Measurements from ENCODE around the gene RGSL1. TPM values are rescaled to one million over a fixed set of nuclear protein-coding genes. Genes with fewer than 3 reads are reported as not detected.
"Not testable (repeated sequence)": the region's sequence is repeated elsewhere in the genome, so short reads cannot be mapped to it uniquely, and the experiment has no call there.

RGSL1 gene
- total RNA-seq, 1 experiment from 2014 or later: not detected

DNA sequence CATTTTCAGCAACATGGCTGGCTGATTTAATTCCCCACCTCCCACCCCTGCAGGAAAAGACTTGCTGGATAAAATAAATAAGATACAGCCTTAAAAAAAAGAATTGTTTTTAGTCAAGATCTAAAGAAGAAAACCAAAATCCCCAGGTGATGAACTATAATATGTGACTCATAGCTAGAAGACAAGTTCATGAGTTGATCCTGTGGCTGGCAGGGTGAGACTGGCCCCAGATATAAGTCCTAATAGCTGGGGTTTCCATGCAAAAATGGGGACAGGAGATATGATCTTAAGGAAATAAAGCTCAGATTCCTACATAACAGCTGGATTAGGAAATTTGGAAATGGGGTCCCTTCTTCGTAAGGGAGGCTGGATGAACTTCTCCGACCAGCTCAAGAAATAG lies 21.9 kb upstream of the RGSL1 start:
- no peaks in the 10 kb centered on the region for H3K9me3 ChIP-seq (replicated peaks)
- DNase-seq (ENCODE audit: low read depth in 1 of 2, low spot score in 2 of 2): no peak

DNA sequence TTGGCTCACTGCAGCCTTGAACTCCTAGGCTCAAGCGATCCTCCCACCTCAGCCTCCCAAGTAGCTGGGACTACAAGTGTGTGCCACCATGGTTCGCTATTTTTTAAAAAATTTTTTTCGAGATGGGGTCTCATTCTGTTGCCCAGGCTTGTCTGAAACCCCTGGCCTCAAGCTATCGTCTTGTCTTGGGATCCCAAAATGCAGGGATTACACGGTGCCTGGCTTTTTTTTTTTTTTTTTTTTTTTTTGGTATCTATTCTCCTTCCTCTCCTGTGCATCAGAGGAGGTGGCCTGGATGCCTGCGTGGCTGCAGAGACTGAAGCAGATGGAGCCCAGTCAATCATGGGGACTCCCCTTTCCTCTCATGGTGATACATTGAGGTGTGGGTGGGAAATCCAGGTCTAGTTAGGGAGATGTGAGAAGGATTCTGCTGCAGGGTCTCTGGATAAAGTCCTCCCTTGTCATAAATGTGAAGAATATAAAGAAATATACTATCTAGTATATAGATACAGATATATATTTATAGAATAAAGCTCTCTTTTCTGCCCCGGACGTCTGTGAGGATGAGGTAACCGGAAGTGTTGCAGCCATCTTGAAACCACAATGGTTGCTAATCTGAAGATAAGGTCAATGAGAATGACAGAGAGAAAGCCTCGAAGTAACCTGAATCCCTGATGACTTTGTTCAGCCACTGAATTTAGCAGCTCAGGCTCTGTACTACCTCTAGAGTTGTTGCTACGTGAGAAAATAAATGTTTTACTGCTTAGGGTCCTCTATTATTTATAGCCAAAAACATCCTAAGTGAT lies 19.5 kb upstream of the RGSL1 start:
- H3K36me3 ChIP-seq: no peaks in the 10 kb centered on the region
- no peaks in the 10 kb centered on the region for H3K9me3 ChIP-seq (replicated peaks)
- H3K27ac ChIP-seq: no peak overlapping the region
- no peak for DNase-seq (ENCODE audit: low read depth in 1 of 2, low spot score in 2 of 2)
- H3K4me3 ChIP-seq: no peak overlapping the region
- H3K4me1 ChIP-seq (replicated peaks): no peaks in the 10 kb centered on the region
- H3K27me3 ChIP-seq (replicated peaks): no peaks in the 10 kb centered on the region

More for the DNA sequence above, 21.9 kb upstream of the RGSL1 start:
- H3K27ac ChIP-seq: no peak overlapping the region
- H3K36me3 ChIP-seq: no peaks in the 10 kb centered on the region
- no peaks in the 10 kb centered on the region for H3K27me3 ChIP-seq (replicated peaks)
- no peaks in the 10 kb centered on the region for H3K4me1 ChIP-seq (replicated peaks)
- no peak overlapping the region for H3K4me3 ChIP-seq

DNA sequence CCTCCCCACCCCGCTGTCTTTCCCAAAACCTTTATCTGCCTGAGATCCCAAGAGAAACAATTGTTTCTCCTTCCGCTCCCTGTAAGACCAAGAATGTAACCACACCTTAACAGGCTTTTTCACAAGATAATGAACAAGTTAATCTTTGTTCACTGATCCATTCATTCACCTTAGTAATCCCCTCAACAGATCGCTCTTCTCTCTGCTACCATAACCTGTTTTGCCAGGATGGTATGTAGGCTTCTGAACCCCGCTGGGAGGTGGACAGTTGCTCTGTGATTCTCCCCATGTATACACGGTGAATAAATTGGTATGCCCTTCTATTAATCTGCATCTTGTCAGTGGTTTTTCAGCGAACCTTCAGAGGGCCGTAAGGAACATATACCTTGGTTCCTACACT lies 18.7 kb upstream of the RGSL1 start:
- no peak for DNase-seq (ENCODE audit: low read depth in 1 of 2, low spot score in 2 of 2)
- no peaks in the 10 kb centered on the region for H3K4me1 ChIP-seq (replicated peaks)
- no peak overlapping the region for H3K27ac ChIP-seq
- no peaks in the 10 kb centered on the region for H3K9me3 ChIP-seq (replicated peaks)
- no peaks in the 10 kb centered on the region for H3K27me3 ChIP-seq (replicated peaks)
- H3K36me3 ChIP-seq: no peaks in the 10 kb centered on the region
- no peak overlapping the region for H3K4me3 ChIP-seq

DNA sequence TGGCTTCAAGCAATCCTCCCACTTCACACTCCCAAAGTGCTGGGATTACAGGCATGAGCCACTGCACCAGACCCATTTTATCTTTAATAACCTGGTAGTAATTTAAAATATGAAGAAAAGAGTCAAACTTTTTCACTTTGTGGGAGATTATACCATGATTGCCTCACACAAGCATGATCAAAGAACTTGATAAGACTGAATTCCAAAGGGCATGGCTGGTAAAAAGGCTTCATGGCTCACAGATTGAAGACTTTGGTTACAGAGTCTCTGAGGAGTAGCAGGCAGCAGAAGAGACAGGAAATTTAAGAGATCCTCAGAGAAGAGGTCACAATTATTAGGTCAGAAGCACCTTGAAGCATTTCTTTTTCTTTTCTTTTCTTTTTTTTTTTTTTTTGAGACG lies 16.4 kb upstream of the RGSL1 start:
- no peaks in the 10 kb centered on the region for H3K9me3 ChIP-seq (replicated peaks)
- H3K4me1 ChIP-seq (replicated peaks): no peaks in the 10 kb centered on the region
- no peak for DNase-seq (ENCODE audit: low read depth in 1 of 2, low spot score in 2 of 2)
- no peak overlapping the region for H3K4me3 ChIP-seq
- H3K36me3 ChIP-seq: no peaks in the 10 kb centered on the region
- no peak overlapping the region for H3K27ac ChIP-seq
- H3K27me3 ChIP-seq (replicated peaks): no peaks in the 10 kb centered on the region

DNA sequence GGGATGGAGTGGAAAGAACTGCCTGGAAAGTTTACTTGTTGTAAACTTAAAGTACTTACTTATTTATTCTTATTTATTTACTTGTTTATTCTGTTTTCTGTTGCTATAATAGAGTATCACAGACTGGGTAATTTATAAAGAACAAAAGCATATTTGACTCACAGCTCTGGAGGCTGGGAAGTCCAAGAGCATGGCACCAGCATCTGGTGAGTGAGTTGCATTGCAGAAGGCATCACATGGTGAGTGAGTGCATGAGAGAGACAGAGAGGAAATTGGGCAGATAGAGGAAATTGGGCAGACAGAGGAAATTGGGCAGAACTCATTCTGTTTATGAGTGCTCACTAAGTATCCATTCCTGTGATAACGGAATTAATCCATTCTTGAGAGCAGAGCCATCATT lies 11.6 kb upstream of the RGSL1 start:
- H3K27me3 ChIP-seq (replicated peaks): no peaks in the 10 kb centered on the region
- no peak overlapping the region for H3K27ac ChIP-seq
- DNase-seq (ENCODE audit: low read depth in 1 of 2, low spot score in 2 of 2): no peak
- H3K9me3 ChIP-seq (replicated peaks): no peaks in the 10 kb centered on the region
- H3K4me1 ChIP-seq (replicated peaks): no peaks in the 10 kb centered on the region
- no peak overlapping the region for H3K4me3 ChIP-seq
- H3K36me3 ChIP-seq: no peaks in the 10 kb centered on the region

DNA sequence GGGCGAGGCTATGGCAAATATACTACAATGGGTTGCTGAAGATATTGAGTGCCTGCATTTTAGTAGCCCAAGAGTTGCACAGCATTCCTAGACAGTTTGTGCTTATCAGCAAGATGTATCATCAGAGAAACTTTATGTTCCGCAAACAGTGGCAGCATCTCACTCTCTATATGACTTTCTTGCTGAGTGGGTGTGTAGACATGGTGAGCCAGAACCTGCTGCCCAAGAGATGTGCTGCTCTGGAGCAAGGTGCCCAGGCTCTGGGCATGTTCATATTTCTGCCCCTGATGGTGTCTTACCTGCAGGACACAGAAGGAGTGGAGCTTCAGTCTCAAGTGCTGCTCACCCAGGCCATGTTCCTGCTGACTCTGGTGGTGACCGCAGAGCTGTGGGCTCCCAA lies 8.2 kb upstream of the RGSL1 start:
- no peaks in the 10 kb centered on the region for H3K27me3 ChIP-seq (replicated peaks)
- H3K4me1 ChIP-seq (replicated peaks): no peaks in the 10 kb centered on the region
- no peaks in the 10 kb centered on the region for H3K9me3 ChIP-seq (replicated peaks)
- H3K4me3 ChIP-seq: no peak overlapping the region
- H3K36me3 ChIP-seq: no peaks in the 10 kb centered on the region
- no peak for DNase-seq (ENCODE audit: low read depth in 1 of 2, low spot score in 2 of 2)
- no peak overlapping the region for H3K27ac ChIP-seq

DNA sequence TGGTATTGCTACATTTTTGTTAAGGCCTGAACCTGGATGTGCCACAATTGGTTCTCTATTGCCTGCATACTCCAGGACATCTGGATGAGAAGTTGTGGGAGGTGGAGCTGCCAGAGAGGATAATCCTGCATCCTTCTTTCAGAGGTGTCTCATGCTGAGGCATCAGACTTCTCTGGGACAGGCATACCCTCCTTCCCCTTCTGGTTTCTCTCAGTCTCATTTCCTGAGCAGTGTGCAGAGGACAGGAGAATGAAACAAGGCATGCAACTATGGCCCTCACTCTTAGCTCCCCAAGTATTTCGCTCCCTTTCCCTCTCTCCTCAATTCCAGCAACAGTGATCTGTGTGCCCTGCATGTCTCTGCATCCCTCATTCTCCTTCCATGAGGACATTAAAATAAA lies 7.6 kb upstream of the RGSL1 start:
- DNase-seq (ENCODE audit: low read depth in 1 of 2, low spot score in 2 of 2): no peak
- no peak overlapping the region for H3K4me3 ChIP-seq
- H3K36me3 ChIP-seq: no peaks in the 10 kb centered on the region
- H3K9me3 ChIP-seq (replicated peaks): no peaks in the 10 kb centered on the region
- no peak overlapping the region for H3K27ac ChIP-seq
- H3K27me3 ChIP-seq (replicated peaks): no peaks in the 10 kb centered on the region
- no peaks in the 10 kb centered on the region for H3K4me1 ChIP-seq (replicated peaks)

DNA sequence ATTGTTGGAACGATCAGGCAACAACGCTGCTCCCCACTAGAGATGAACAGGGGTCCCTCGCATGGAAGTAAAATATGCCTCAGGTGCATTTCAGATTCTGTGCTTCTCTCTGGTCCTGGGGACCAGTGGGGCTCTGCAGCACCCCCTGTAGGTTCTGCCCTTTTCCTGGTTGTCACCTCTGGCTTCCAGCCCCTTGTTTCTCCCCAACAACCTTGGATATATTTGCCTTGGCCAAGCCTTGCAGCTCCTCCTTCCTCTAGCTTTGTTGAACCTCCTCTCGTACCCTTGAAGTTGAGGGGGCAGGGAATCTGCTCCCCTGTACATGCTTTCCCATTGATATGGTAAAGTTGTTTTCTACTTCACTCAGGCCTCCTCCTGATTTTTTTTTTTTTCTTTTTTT lies 5.4 kb upstream of the RGSL1 start:
- no peak overlapping the region for H3K4me3 ChIP-seq

DNA sequence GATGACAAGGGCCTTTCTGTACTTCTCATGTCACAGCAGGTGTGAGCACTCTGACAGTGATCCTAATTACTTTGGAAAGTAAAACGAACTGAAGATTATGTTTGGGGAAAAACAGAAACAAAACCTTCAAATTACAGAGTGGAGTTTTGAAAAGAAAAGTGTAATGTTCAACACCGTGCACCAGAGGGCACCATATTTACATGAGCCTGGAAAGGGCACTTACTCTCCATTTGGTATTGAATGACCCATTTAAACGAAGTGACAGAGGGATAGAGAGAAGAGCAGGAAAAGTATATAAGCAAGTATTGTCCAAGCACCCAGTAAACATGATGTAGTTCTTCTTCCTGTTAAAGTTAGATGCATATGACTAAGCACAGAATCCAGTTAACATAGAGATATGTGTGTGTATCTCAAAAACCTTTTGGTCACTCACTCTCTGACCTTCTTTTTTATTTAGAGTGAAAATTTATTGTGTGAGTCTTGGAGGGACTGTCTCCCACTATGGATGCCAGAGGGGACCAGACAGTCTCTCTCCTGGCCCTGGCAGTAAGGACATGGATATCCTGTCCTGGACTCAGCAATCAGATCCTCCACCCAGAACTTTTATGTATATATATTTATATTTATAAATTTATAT lies 3.8 kb upstream of the RGSL1 start:
- no peaks in the 10 kb centered on the region for H3K4me1 ChIP-seq (replicated peaks)
- H3K36me3 ChIP-seq: no peaks in the 10 kb centered on the region
- DNase-seq (ENCODE audit: low read depth in 1 of 2, low spot score in 2 of 2): peak in 1 of 2 experiments; percentile 53
- no peak overlapping the region for H3K27ac ChIP-seq
- no peaks in the 10 kb centered on the region for H3K27me3 ChIP-seq (replicated peaks)
- no peak overlapping the region for H3K4me3 ChIP-seq
- H3K9me3 ChIP-seq (replicated peaks): no peaks in the 10 kb centered on the region

More for the DNA sequence above, 5.4 kb upstream of the RGSL1 start:
- no peak for DNase-seq (ENCODE audit: low read depth in 1 of 2, low spot score in 2 of 2)
- Histone ChIP-seq H3K27me3 (replicated peaks) (no peaks in the 10 kb centered on the region), H3K36me3 (no peaks in the 10 kb centered on the region), H3K27ac (no peak overlapping the region), H3K4me1 (replicated peaks) (no peaks in the 10 kb centered on the region), H3K9me3 (replicated peaks) (no peaks in the 10 kb centered on the region)

DNA sequence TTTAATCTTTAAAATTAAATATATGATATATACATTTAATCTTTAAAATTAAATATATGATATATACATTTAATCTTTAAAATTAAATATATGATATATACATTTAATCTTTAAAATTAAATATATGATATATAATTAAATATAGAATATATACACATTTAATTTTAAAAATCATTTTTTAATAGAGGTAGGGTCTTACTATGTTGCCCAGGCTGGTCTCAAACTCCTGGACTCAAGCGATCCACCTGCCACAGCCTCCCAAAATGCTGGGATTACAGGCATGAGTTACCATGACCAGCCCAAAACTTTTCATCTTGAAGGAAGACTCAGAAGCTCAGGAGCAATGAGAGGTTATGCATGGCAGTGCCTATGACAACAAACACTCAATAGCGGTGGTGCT lies 2.8 kb upstream of the RGSL1 start:
- not testable (repeated sequence) for H3K4me3 ChIP-seq; H3K27ac ChIP-seq; H3K27me3 ChIP-seq (replicated peaks); H3K36me3 ChIP-seq; H3K9me3 ChIP-seq (replicated peaks); DNase-seq (ENCODE audit: low read depth in 1 of 2, low spot score in 2 of 2); H3K4me1 ChIP-seq (replicated peaks)

DNA sequence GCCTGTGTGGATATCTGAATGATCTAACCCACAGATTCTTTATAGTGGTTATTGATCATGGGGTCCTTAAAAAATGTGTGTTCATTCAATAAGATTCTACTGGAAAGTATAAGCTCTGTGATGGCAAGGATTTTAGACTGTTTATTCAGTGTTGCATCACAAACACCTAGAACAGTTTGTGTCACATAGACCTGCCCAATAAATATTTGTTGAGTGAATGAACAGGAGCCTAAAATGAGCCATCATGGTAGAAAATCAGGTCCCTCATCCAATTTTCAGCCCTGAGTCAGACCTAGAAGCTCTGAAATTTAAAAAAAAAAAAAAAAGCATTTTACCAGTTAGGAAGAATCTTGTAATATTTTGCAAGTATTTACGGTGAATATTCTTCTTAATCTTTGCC lies 2.3 kb upstream of the RGSL1 start:
- Histone ChIP-seq H3K9me3 (replicated peaks) (no peaks in the 10 kb centered on the region), H3K27me3 (replicated peaks) (no peaks in the 10 kb centered on the region), H3K4me3 (no peak overlapping the region), H3K36me3 (no peaks in the 10 kb centered on the region), H3K27ac (no peak overlapping the region), H3K4me1 (replicated peaks) (no peaks in the 10 kb centered on the region)
- DNase-seq (ENCODE audit: low read depth in 1 of 2, low spot score in 2 of 2): no peak

DNA sequence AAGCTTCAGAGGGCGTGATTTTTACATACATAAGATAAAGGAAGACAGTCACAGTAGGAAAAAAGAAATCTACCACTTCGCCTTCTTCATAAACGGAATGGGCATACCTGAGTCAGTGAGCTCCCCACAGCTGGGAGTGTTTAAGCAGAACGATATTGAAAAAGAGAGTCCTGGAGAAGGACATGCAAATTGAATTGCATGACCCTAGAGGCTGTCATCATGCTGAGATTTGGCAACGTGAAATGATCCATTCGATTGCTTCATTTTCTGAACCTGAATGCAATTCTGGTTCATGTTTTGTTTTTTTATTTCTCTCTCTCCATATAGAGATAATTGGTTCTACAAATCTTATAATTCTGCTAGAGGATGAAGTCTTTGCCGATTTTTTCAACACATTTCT lies 3.7 kb downstream of the RGSL1 start:
- no peak overlapping the region for H3K4me3 ChIP-seq
- H3K4me1 ChIP-seq (replicated peaks): no peaks in the 10 kb centered on the region
- H3K27ac ChIP-seq: no peak overlapping the region
- DNase-seq (ENCODE audit: low read depth in 1 of 2, low spot score in 2 of 2): no peak
- H3K27me3 ChIP-seq (replicated peaks): no peaks in the 10 kb centered on the region
- no peaks in the 10 kb centered on the region for H3K9me3 ChIP-seq (replicated peaks)
- no peaks in the 10 kb centered on the region for H3K36me3 ChIP-seq

DNA sequence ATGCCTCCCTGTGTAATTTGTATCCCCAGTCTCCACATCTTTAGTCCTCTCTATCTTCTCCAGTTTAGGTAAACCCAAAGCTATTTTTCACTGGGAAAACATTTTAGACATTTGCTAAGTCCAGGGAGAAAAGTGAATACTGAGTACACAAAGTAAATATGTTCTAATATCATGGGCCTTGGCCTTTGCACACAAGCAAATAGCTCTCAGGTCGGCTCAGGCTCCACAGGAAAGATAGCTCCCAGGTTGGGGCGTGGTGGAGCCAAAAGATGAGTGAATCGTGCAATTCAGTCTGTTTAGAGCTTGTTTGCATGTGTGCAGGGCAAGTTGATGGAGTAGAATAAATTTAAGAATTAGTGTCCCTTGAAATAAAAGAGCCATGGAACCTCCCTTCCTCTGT lies 7.9 kb downstream of the RGSL1 start:
- no peaks in the 10 kb centered on the region; the same call in 1 of the 2 replicates for H3K27me3 ChIP-seq (replicated peaks)
- H3K4me1 ChIP-seq (replicated peaks): no peaks in the 10 kb centered on the region
- H3K9me3 ChIP-seq (replicated peaks): no peaks in the 10 kb centered on the region
- H3K36me3 ChIP-seq: no peaks in the 10 kb centered on the region
- H3K4me3 ChIP-seq: no peak overlapping the region
- no peak overlapping the region for H3K27ac ChIP-seq
- no peak for DNase-seq (ENCODE audit: low read depth in 1 of 2, low spot score in 2 of 2)

DNA sequence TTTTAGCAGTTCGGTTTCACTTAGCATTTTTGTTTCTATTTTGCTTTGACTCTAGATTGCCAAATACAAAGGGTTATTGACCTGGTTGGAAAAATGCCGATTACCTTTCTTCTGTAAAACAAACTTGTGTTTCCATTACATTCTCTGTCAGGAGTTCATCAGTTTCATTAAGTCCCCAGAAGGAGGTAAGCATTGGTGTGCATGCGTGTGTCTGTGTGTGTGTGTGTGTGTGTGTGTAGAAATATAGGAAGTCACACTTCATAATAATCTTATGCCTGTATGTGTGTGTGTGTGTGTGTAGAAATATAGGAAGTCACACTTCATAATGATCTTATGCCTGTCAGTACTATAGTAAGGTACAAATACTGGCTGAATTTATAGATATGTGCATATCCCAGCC lies 10.0 kb downstream of the RGSL1 start:
- no peaks in the 10 kb centered on the region for H3K36me3 ChIP-seq
- H3K27ac ChIP-seq: no peak overlapping the region
- H3K27me3 ChIP-seq (replicated peaks): no peaks in the 10 kb centered on the region; the same call in 1 of the 2 replicates
- no peaks in the 10 kb centered on the region for H3K4me1 ChIP-seq (replicated peaks)
- no peaks in the 10 kb centered on the region for H3K9me3 ChIP-seq (replicated peaks)
- DNase-seq (ENCODE audit: low read depth in 1 of 2, low spot score in 2 of 2): no peak
- no peak overlapping the region for H3K4me3 ChIP-seq
